Measurements from ENCODE around the gene AHCY.
"Not testable (repeated sequence)": the region's sequence is repeated elsewhere in the genome, so short reads cannot be mapped to it uniquely, and the experiment has no call there.

The AHCY gene

GRCh38 chr20:34246126-34246626, 57.0 kb downstream of the AHCY start:
- no peak for TF ChIP-seq CTCF (IDR thresholded peaks at IDR 0.05; ENCODE audit: low read depth, low read length)
- in situ Hi-C loops (cut with HindIII; ENCODE audit: low sequenced_read_pairs): no loop called here
- H3K4me3 ChIP-seq (ENCODE audit: low read depth, low read length): no peak overlapping the region
- no peak for DNase-seq (ENCODE audit: low read depth, low spot score)

GRCh38 chr20:34243377-34243776, 59.8 kb downstream of the AHCY start:
- TF ChIP-seq CTCF (IDR thresholded peaks at IDR 0.05; ENCODE audit: low read depth, low read length): no peak
- DNase-seq (ENCODE audit: low read depth, low spot score): no peak
- no peak overlapping the region for H3K4me3 ChIP-seq (ENCODE audit: low read depth, low read length)
- in situ Hi-C loops (cut with HindIII; ENCODE audit: low sequenced_read_pairs): no loop called here

GRCh38 chr20:34242879-34243278, 60.3 kb downstream of the AHCY start:
- DNase-seq (ENCODE audit: low read depth, low spot score): no peak
- in situ Hi-C loops (cut with HindIII; ENCODE audit: low sequenced_read_pairs): no loop called here
- no peak for TF ChIP-seq CTCF (IDR thresholded peaks at IDR 0.05; ENCODE audit: low read depth, low read length)
- no peak overlapping the region for H3K4me3 ChIP-seq (ENCODE audit: low read depth, low read length)

GRCh38 chr20:34242015-34242414, 61.1 kb downstream of the AHCY start:
- in situ Hi-C loops (cut with HindIII; ENCODE audit: low sequenced_read_pairs); H3K4me3 ChIP-seq (ENCODE audit: low read depth, low read length); DNase-seq (ENCODE audit: low read depth, low spot score): not testable (repeated sequence)

GRCh38 chr20:34240693-34241615, 62.2 kb downstream of the AHCY start, which contains the start of gene ASIP:
Gene ASIP (plus strand): TSS chr20:34241423. CDS start chr20:34260375, 18,952 bp downstream.
- in situ Hi-C loops (cut with HindIII; ENCODE audit: low sequenced_read_pairs): no loop called here
- TF ChIP-seq CTCF (IDR thresholded peaks at IDR 0.05; ENCODE audit: low read depth, low read length): no peak
- no peak for DNase-seq (ENCODE audit: low read depth, low spot score)
- H3K4me3 ChIP-seq (ENCODE audit: low read depth, low read length): no peak within 1 kb of the TSS

GRCh38 chr20:34240121-34240520, 63.0 kb downstream of the AHCY start:
- H3K4me3 ChIP-seq (ENCODE audit: low read depth, low read length): no peak overlapping the region
- no peak for TF ChIP-seq CTCF (IDR thresholded peaks at IDR 0.05; ENCODE audit: low read depth, low read length)
- in situ Hi-C loops (cut with HindIII; ENCODE audit: low sequenced_read_pairs): no loop called here
- DNase-seq (ENCODE audit: low read depth, low spot score): no peak

- no peak for DNase-seq (ENCODE audit: low read depth, low spot score)
- H3K4me3 ChIP-seq (ENCODE audit: low read depth, low read length): no peak overlapping the region
- no peak for TF ChIP-seq CTCF (IDR thresholded peaks at IDR 0.05; ENCODE audit: low read depth, low read length)
- in situ Hi-C loops (cut with HindIII; ENCODE audit: low sequenced_read_pairs): no loop called here
Observed at GRCh38 chr20:34237942-34238341, 65.2 kb downstream of the AHCY start.

Data from astrocyte of the spinal cord (primary cell).